BJ (cell line): ENCODE data around the gene EYA2. TPM values are rescaled to one million over a fixed set of nuclear protein-coding genes. Genes with fewer than 3 reads are reported as not detected.

ENCODE experiments used
- CTCF ChIA-PET: fragments of 350-600 bp; formaldehyde crosslinking; extraction: SDS; loops from one replicate; lab custom pipeline; 2021; ENCODE audit warnings: antibody characterized with exemption, inconsistent platforms; lab: Yijun Ruan, JAX
- POLR2A ChIA-PET: fragments of 300-600 bp; sonication (Branson Sonifier 250); formaldehyde crosslinking; extraction: SDS; loops from one replicate; lab custom pipeline; 2021; ENCODE audit warnings: antibody characterized with exemption; lab: Charles Lee
- DNase-seq: peaks from one replicate; pipeline ENCODE4 v3.0.0-alpha.2; 2011; ENCODE audit warnings: low read depth
- H3K27me3 ChIP-seq: 2 replicates; pipeline ENCODE4 v1.6.0; 2011; ENCODE audit warnings: low read length; ENCODE audit not compliant: control insufficient read depth, insufficient read depth
- H3K36me3 ChIP-seq: 2 replicates; pipeline ENCODE4 v1.5.1; 2011; ENCODE audit warnings: low read length; ENCODE audit not compliant: control insufficient read depth, insufficient read depth
- H3K4me3 ChIP-seq: 2 replicates; pipeline ENCODE4 v1.5.1; 2011; ENCODE audit warnings: low read depth, mild to moderate bottlenecking, control low read depth, low read length
- CTCF ChIP-seq: IDR thresholded peaks from 2 replicates; pipeline ENCODE4 v1.5.1; 2011; ENCODE audit warnings: low read depth, mild to moderate bottlenecking, control low read depth, inconsistent platforms, low read length, moderate library complexity; ENCODE audit not compliant: insufficient read depth
- polyA plus RNA-seq: library from polyadenylated mRNA; depleted of rRNA; stranded (reverse); fragments of >200 nt; gene quantifications from 2 replicates; pipeline ENCODE4 v1.2.3, GENCODE V29; 2011

Gene EYA2
- polyA plus RNA-seq, 1 experiment: 1.5 TPM

GRCh38 chr20:46939031-46939965 lies 44.7 kb downstream of the EYA2 start:
- TF ChIP-seq CTCF: peak; percentile 12; the same call in 1 of the 2 replicates
- Histone ChIP-seq H3K36me3 (no peaks in the 10 kb centered on the region), H3K27me3 (peaks cover 1% of the 10 kb centered on the region; the same call in 1 of the 2 replicates), H3K4me3 (no peak overlapping the region)
- CTCF ChIA-PET: interaction anchor here (2.6 kb wide), 1 partner anchor 9 kb away, joined by 14 read pairs; no protein-coding TSS in a partner anchor
- POLR2A ChIA-PET: no interaction called here
- DNase-seq: no peak

GRCh38 chr20:46940616-46941015 lies 46.0 kb downstream of the EYA2 start:
- ChIA-PET CTCF (no interaction called here), POLR2A (no interaction called here)

GRCh38 chr20:46941404-46941803 lies 46.8 kb downstream of the EYA2 start:
- peaks cover 2% of the 10 kb centered on the region; the same call in 1 of the 2 replicates for H3K27me3 ChIP-seq
- ChIA-PET POLR2A (no interaction called here), CTCF (no interaction called here)
- no peak for DNase-seq
- H3K4me3 ChIP-seq: no peak overlapping the region
- no peak for TF ChIP-seq CTCF
- H3K36me3 ChIP-seq: no peaks in the 10 kb centered on the region

More at GRCh38 chr20:46940616-46941015, 46.0 kb downstream of the EYA2 start:
- Histone ChIP-seq H3K36me3 (no peaks in the 10 kb centered on the region), H3K4me3 (no peak overlapping the region), H3K27me3 (peaks cover 2% of the 10 kb centered on the region; the same call in 1 of the 2 replicates)
- no peak for TF ChIP-seq CTCF
- no peak for DNase-seq

- ChIA-PET POLR2A (interaction anchor here (0.7 kb wide), 1 partner anchor 76 kb away, joined by 7 read pairs; no protein-coding TSS in a partner anchor), CTCF (no interaction called here)
- H3K36me3 ChIP-seq: no peaks in the 10 kb centered on the region
- H3K4me3 ChIP-seq: no peak overlapping the region
- DNase-seq: no peak
- H3K27me3 ChIP-seq: peaks cover 2% of the 10 kb centered on the region; the same call in 1 of the 2 replicates
- TF ChIP-seq CTCF: no peak
These were observed 49.4 kb downstream of the EYA2 start for GRCh38 chr20:46943861-46944591.

GRCh38 chr20:46945465-46945864 lies 50.8 kb downstream of the EYA2 start:
- TF ChIP-seq CTCF: no peak
- Histone ChIP-seq H3K4me3 (no peak overlapping the region), H3K36me3 (no peaks in the 10 kb centered on the region), H3K27me3 (peaks cover 6% of the 10 kb centered on the region)
- no peak for DNase-seq
- POLR2A ChIA-PET: no interaction called here
- CTCF ChIA-PET: interaction anchor here (0.5 to 1.1 kb wide), 2 partner anchors 9 to 334 kb away, joined by 3 to 4 read pairs; no protein-coding TSS in a partner anchor
